RWPE1 (cell line): Measurements from ENCODE around the gene ADARB1.

ENCODE experiments used
- CTCF ChIA-PET: fragments of 350-600 bp; sonication (Branson Sonifier 250); formaldehyde crosslinking; extraction: SDS; loops from one replicate; lab custom pipeline; 2021; lab: Yijun Ruan, JAX
- POLR2A ChIA-PET: fragments of 400-600 bp; formaldehyde crosslinking; extraction: SDS; loops from one replicate; lab custom pipeline; 2020; ENCODE audit warnings: antibody characterized with exemption; ENCODE audit not compliant: low non-redundant PET; lab: Yijun Ruan, JAX
- DNase-seq: peaks from one replicate; pipeline ENCODE4 v3.0.0; 2012; ENCODE audit warnings: low spot score
- H3K27ac ChIP-seq: fragments of 450-650 bp; 2 replicates; pipeline ENCODE4 v1.5.1; 2017
- TF ChIP-seq, protein P1 (sequence below): fragments of 450-650 bp; conservative IDR thresholded peaks from 2 replicates; pipeline ENCODE4 v1.5.1; 2017; ENCODE audit warnings: low read depth, mild to moderate bottlenecking

ADARB1 gene

DNA sequence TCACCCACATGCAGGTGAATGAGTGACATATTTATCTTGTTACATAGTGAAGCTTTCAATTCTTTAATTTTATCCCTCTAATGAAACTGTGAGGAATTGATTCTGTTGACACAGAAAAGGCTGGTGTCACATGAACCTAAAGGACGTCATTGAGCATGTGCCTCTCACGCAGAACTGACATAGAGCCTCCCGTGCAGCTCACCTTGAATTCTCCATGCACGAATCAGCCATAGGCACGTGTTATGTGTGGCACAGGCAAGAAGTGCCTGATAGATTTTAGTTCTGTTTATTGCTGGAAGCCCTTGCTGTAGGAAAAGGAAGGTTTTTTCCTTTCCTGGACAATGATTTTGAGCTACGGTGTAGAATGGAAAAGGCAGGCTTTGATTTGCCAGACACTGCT lies 11.3 kb downstream of the ADARB1 start:
- TF ChIP-seq, protein P1, sequence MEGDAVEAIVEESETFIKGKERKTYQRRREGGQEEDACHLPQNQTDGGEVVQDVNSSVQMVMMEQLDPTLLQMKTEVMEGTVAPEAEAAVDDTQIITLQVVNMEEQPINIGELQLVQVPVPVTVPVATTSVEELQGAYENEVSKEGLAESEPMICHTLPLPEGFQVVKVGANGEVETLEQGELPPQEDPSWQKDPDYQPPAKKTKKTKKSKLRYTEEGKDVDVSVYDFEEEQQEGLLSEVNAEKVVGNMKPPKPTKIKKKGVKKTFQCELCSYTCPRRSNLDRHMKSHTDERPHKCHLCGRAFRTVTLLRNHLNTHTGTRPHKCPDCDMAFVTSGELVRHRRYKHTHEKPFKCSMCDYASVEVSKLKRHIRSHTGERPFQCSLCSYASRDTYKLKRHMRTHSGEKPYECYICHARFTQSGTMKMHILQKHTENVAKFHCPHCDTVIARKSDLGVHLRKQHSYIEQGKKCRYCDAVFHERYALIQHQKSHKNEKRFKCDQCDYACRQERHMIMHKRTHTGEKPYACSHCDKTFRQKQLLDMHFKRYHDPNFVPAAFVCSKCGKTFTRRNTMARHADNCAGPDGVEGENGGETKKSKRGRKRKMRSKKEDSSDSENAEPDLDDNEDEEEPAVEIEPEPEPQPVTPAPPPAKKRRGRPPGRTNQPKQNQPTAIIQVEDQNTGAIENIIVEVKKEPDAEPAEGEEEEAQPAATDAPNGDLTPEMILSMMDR = no peak
- DNase-seq = peak; percentile 63
- H3K27ac ChIP-seq = no peak overlapping the region
- ChIA-PET POLR2A (no interaction called here), CTCF (interaction anchor here (0.6 kb wide), 2 partner anchors 8 to 284 kb away, joined by 3 read pairs; no protein-coding TSS in a partner anchor)

DNA sequence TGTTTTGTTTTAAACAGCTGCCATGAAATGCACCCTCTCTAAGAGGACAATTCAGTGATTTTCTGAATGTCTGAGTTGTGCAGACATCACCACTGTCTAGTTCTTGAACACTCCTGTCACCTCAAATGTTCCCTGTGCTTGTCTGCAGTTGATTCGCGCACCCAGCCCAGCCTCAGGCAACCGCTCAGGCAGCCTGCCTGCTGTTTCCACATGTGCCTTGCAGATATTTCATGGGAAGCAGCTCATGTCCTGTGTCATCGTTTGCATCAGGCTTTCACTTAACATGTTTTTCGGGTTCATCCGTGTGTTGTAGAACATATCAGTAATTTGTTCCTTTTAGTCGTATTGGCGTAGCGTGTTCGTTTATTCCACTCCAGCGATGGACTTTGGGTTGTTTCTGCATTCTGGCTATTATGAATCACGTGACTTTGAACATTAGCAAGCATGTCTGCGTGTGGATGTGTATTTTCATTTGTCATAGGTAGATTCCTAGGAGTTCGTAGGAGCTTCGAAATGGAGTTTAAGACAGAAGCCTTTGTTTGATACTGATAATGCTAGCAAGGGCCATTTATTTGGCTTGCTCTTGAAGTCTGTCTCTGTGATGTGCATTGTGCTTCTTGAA lies 12.1 kb downstream of the ADARB1 start:
- TF ChIP-seq, protein P1 = no peak
- ChIA-PET CTCF (interaction anchor here (0.6 to 0.7 kb wide), 4 partner anchors 9 to 1132 kb away, joined by 3 to 5 read pairs (median 3); no protein-coding TSS in a partner anchor), POLR2A (no interaction called here)

DNA sequence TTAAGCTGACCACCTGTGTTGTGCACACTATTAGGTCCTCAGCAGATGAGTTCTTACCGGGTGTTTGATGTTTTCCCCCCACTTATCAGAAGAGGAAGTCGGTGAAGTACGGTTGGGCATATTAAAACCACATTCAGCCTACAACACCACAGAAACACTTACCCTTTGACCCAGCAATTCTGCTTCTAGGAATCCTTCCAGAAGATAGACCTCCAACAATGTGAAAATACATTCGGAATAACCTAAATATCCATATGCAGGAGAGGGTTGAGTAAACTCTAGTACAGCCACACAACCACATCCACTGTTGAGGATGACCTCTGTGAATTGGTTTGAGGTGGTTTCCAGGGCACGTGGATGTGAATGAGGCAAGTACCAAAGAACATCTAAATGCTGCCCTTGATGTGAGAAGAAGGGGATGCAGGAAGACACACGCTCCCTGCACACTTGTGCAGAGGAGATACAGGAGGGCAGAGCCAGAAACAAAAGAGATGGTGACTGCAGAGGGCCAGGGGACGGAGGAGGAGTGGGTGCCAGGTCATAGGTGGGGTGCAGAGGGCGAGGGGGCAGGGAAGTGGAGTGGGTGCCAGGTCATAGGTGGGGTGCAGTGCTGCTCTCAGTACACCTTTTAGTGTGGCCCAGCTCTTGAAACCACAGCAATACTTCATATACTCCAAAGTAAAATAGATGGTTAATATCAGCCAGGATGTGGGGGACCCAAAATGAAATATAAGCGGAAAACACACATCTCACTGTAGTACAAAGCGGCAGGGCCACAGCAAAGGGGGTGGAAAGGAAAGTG lies 12.8 kb downstream of the ADARB1 start:
- H3K27ac ChIP-seq = no peak overlapping the region
- POLR2A ChIA-PET = no interaction called here
- TF ChIP-seq, protein P1 = no peak
- CTCF ChIA-PET = interaction anchor here (0.7 kb wide), 1 partner anchor 158 kb away, joined by 3 read pairs; no protein-coding TSS in a partner anchor
- DNase-seq = no peak

More for the DNA sequence above, 12.1 kb downstream of the ADARB1 start:
- DNase-seq = no peak
- no peak overlapping the region for H3K27ac ChIP-seq

DNA sequence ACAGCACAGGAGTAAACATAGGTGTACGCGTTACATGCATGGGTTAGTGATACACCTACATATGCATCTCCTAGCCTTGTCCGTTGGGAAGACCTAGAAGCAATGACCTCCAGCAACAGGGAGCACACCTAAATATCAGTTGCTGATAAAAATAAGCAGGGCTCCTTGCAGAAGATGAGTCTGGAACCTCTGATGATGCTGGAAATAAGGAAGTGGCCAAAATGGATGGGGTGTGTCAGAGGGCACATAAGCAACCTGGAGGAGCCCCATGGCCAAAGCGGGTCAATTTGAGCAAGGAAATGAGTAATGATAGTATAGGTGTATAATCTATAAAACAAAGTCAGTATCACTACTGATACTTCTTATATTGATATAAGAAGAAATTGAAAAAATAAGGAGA lies 13.7 kb downstream of the ADARB1 start:
- POLR2A ChIA-PET = no interaction called here
- no peak overlapping the region for H3K27ac ChIP-seq
- DNase-seq = no peak
- TF ChIP-seq, protein P1 = no peak
- CTCF ChIA-PET = no interaction called here

DNA sequence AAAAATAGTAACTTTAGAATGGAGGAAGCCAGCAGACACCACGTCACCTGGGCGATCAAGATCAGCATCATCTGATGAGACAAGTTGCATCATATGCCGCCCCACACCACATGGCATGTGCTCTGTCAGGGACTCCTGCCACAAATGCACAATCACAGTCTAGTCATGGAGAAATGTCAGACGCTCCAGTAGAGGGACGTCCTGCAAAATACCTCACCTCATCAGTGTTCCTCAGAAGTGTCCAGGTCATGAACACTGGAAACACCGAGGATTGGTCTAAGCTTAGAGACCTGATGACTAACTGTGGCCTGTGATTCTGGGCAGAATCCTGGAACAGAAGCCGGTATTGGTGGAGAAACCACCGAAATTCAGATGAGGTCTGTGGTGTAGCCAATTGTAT lies 14.3 kb downstream of the ADARB1 start:
- TF ChIP-seq, protein P1 = no peak
- ChIA-PET CTCF (no interaction called here), POLR2A (no interaction called here)
- DNase-seq = no peak
- no peak overlapping the region for H3K27ac ChIP-seq

DNA sequence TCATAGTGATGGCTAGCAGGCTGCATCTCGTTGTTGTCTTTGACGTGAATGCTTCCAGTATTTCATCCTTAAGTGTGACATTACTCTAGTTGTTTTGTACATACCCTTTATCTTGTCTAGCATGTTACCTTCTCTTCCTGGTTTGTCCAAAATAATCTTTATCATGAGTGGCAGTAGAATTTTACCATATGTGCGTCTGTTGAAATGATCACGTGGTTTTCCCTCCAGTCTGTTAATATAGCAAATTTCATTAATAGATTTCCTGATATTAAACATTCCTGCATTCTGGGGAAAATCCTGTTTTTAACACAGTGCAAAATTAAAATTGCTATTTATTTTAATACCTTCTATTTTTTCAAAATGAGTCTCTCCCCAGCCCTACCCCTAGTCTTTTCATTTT lies 15.6 kb downstream of the ADARB1 start:
- DNase-seq = no peak
- no peak overlapping the region for H3K27ac ChIP-seq
- ChIA-PET CTCF (interaction anchor here (1.0 kb wide), 1 partner anchor 23 kb away, joined by 3 read pairs; no protein-coding TSS in a partner anchor), POLR2A (no interaction called here)
- TF ChIP-seq, protein P1 = no peak
